ENCODE data around the gene ZFAND3.

ZFAND3 gene

DNA sequence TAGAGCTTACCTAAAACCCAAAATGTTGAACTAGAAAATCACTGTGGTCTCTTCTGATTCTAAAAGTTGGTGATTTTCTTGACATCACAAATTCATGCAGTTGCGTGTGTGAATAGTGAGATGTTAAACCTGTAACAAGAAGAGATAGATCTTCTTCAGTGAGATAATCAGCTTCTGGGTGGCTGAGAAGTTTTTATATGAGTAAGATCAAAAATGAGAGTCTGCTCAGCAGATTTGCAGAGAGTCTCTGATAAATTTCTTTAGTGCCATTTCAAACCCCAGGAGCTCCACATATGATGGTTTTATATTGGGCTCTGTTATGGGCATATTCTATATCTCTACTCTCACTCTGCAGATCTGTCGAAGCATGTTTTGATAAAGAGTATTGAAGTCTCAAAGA lies 185.4 kb downstream of the ZFAND3 start:
- DNase-seq (ENCODE audit: low spot score) = no peak

DNA sequence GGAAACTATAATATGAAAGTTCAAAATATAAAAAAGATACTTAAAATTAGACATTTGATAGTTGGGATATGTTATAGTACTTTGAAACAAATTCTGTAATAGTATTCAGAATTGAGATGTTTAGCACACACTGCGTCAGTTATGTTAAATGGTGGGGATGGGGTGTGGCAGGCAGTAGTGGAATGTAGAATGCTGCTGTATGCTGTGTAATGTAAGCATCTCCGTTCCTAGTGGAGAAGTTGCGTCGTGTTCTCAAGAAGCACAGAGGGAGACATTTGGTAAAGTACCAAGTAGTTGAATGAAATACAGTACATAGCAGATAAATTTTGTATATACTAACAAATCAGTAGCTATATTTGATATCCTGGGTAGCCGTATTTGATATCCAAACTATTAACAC lies 192.4 kb downstream of the ZFAND3 start:
- no peak for DNase-seq (ENCODE audit: low spot score)

DNA sequence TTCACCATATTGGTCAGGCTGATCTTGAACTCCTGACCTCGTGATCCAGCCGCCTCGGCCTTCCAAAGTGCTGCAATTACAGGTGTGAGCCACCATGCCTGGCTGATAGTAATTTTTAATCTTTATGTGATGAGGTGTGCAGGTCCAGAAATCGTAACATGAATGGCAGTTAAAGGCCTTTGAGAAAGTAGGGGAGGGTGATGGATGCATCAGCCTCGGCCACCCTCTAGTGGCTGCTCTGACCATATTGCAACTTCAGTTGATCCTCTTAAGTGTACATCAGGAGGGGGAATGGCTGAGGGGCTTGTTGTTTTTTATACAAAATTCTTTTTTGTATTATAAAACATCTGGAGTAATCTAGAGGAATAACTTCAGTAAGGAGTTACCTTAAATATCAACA lies 193.0 kb downstream of the ZFAND3 start:
- peak; percentile 25 for DNase-seq (ENCODE audit: low spot score)

DNA sequence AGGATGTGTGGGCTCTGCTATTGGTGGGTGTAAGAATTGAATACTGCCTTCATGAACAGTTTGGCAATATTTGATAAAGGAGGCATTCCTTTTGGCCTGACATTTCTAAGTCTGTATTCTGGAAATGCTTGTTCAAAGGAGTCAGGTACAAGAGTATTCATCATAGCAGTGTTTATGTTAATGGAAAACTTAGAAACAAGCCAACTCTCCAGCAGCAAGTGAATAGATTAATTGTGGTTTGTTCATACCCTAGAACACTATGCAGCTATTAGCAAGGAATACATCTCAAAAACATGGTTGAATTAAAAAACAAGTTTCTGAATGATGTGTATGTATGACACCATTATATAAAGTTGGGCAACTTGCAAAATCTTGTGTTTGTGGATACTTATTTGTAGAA lies 195.8 kb downstream of the ZFAND3 start:
- no peak for DNase-seq (ENCODE audit: low spot score)

GRCh38 chr6:38016824-38017223 lies 197.3 kb downstream of the ZFAND3 start:
- DNase-seq (ENCODE audit: low spot score) = no peak

- no peak for DNase-seq (ENCODE audit: low spot score)
Measured at GRCh38 chr6:38018755-38019165, 199.2 kb downstream of the ZFAND3 start.

DNA sequence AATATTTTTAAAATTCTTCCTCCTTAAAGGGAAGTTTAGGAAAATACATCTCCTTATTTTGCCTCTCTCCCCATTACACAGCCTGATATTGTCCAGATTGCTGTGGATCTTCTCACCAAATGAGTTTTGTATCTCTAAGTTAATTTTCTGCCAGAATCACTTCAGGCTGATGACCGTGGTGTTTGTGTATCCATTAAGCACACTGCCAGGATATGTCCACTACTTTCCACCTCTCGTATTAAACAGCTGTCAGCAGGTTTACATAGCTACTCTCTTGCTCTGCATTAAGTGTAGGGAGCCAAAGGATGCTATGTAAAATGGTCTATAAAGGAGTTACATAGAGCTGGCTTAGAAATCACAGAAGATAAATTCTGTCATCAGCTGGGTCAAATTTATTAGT lies 201.1 kb downstream of the ZFAND3 start:
- DNase-seq (ENCODE audit: low spot score) = no peak

- DNase-seq (ENCODE audit: low spot score) = no peak
Measured at GRCh38 chr6:38021029-38021428, 201.5 kb downstream of the ZFAND3 start.

- DNase-seq (ENCODE audit: low spot score) = no peak
Measured at GRCh38 chr6:38021571-38021970, 202.0 kb downstream of the ZFAND3 start.

- DNase-seq (ENCODE audit: low spot score) = no peak
Measured at GRCh38 chr6:38022688-38023087, 203.2 kb downstream of the ZFAND3 start.

- DNase-seq (ENCODE audit: low spot score) = no peak
Measured at GRCh38 chr6:38024908-38025307, 205.4 kb downstream of the ZFAND3 start.

DNA sequence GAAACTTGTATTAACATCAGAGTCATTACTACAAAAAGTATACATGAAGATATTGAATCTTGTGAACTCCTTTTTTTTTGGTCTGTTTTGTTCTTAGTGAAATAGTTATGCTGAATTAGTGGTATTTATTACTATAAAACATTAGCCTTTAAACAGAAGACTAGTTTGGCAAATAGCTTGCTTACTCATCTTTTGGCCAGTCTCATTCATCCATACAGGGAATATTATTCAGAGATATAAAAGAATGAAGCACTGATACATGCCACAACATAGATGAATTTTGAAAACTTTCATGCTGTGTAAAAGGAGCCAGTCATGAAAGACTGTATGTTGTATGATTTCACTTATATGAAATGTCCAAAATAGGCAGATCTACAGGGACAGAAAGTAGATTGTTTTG lies 205.9 kb downstream of the ZFAND3 start:
- no peak for DNase-seq (ENCODE audit: low spot score)

DNA sequence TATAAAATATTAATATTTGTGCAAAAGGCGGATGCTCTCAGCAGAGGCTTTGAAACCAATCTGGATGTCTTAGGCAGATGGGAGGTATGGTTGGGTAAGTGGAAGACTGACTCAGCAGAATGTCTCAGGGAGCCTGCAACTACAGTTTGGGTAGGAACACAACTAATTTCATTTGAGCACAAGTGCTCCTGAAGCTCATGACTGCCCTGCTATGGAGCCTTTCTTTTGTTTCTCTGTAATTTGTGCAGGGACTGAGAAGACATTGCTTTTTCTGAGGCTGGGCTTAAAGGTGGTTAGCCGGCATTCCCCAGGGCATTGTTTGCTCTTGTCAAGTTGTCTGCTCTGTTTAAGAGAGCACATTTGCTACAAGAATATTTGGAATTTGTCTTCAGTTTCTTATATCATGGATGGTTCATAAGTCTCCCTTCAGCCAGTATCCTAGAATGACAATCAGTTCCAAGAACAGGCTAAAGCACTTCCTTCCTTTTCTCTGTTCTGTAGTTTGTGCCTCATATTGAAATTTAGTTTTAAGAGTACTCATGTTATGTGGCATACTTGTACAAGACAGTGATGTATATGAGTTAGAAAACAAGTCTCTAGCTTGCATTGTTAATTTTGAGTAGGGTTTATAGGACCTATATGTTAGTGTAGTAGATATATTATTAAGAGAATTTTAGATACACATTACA lies 208.3 kb downstream of the ZFAND3 start:
- DNase-seq (ENCODE audit: low spot score) = no peak

DNA sequence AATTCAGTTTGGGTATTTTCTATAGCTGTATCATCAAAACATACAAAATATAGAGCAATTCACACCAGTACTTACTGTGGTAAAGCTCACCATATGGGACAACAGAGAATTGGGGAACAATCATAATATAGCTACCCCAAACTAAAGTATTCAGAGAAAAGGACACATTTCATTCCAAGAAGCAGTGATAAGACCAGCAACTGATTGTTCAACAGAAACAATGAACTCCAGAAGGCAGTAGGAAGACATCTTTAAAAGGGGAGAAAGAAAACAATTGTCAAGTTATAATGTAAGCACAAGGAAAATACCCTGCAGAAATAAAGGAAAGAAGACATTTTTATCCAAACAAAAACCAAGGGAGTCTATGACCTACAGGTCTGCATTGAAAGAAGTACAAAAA lies 210.9 kb downstream of the ZFAND3 start:
- no peak for DNase-seq (ENCODE audit: low spot score)

GRCh38 chr6:38032797-38033196 lies 213.3 kb downstream of the ZFAND3 start:
- DNase-seq (ENCODE audit: low spot score) = no peak

DNA sequence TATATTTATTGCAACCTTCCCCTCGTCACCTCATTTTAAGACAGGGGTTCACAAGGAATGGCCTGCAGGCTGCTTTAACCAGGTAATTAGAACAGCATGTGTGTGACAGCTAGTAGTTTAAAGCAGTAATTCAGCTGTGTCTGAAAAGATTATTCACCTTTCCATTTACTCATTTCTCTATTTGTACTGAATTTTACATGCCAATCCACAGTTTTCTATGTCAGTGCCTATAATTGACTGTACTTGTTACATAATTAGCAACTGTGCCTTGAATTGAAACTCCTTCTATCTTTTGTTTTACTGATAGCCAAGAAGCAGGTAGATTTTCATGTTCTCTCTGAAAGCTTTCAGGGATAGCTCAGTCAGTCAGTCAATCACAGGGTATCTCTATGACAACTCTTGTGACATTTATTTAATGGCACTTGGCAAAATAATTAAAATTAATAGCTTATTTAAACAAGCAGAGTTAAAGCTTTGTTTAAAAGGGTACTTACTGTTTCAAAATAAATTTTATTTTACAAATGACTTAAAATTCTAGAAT lies 214.0 kb downstream of the ZFAND3 start:
- DNase-seq (ENCODE audit: low spot score) = no peak

- DNase-seq (ENCODE audit: low spot score) = no peak
Measured at GRCh38 chr6:38034274-38034914, 214.9 kb downstream of the ZFAND3 start.

- no peak for DNase-seq (ENCODE audit: low spot score)
Measured at GRCh38 chr6:38035478-38035877, 216.0 kb downstream of the ZFAND3 start.

DNA sequence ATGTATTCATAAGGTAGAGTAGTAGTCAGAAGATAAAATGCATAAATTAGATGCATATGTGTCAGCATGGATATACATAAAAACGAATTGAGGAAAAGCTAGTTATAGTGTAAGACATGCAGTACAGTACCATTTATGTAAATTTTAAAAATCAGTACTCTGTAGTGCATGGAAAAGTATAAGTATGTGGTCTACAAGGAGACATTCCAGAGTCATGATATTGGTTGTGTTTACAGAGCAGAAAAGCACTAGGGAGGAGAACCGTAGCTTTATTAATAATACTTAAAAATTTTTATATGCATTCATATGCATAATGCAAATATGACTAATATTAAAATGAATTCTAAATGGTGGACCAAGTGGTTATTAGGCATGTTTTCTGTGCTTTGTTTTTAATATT lies 220.0 kb downstream of the ZFAND3 start:
- no peak for DNase-seq (ENCODE audit: low spot score)

DNA sequence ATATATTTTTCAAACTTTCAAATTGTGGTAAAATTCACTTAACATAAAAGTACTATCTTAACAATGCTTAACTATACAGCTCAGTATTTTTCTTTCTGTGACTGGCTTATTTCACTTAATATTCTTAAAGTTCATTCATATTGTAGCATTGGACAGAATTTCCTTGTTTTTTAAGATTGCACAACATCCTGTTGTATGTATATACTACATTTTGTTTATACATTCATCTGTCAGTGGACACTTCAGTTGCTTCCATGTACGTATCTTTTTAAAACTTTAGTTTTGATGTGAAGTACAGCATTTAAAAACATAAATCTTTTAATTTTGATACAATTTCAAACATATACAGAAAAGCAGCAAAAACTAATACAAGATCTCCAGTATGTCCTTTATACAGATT lies 220.7 kb downstream of the ZFAND3 start:
- no peak for DNase-seq (ENCODE audit: low spot score)

- DNase-seq (ENCODE audit: low spot score) = no peak
Measured at GRCh38 chr6:38043259-38043753, 223.8 kb downstream of the ZFAND3 start.

- no peak for DNase-seq (ENCODE audit: low spot score)
Measured at GRCh38 chr6:38045701-38046305, 226.3 kb downstream of the ZFAND3 start.

DNA sequence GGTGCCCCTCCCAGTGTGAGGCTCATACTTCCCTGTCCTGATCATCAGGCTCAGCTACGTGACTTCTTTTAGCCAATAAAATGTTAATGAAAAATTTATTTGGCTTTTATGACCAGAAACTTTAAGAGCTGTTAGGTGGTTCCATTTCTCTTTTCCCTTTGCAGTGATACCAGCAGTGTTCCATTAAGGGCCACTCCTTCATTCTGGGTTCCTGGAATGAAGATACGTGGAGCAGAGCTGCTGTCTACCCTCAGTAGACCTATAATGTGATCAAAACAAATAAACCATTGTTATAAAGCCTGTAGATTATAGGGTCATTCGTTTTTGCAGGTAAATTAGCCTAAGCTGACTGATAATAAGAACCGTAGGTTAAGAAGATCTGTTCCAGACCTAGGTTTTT lies 228.0 kb downstream of the ZFAND3 start:
- DNase-seq (ENCODE audit: low spot score) = no peak
